ENCODE data around the gene AATK. TPM values are rescaled to one million over a fixed set of nuclear protein-coding genes. Genes with fewer than 3 reads are reported as not detected.

The AATK gene
- total and polyA plus RNA-seq, 9 of the 15 experiments (the other 6 are each of a cell fraction or from before 2014, with no cell fraction given): 0.11 to 0.55 (median 0.38) TPM; not detected in 5

DNA sequence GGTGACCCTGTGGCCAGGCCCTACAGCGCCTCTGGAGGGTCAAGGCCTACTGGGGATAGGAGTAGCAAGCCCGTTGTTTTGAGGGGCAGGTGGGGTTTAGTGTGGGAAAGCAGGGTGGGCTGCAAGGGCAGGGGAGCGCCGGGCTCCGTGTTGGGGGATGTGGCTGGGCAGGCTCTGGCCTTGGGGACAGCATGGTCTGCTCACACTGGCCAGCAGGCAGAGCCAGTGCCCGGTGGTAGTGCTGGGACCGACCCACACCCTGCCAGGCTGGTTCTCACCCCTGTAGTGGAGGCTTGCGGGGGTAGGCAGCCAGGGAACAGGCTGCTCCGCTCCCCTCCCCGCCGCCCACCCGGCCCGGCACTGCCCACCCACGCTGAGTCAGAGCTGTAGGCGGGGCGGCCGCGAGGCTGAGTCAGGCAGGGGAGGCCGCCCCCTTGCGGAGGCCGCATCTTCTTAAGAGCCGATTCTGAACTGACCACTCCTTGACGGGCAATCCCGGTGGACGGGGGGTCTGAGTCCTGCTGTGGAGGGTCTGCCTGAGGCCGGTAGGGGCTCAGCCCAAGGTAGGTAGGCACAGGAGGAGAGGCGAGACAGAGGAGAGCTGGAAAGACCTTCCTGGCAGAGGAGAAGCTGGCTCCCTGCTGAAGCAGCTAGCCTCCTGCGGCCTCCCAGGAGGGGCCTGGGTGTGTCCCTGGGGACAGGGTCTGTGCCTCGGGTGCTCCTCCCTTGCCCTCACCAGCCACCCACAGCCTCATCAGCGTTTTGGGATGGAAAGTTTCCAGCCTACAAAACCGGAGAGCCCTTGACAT lies 68.7 kb downstream of the AATK start:
- Histone ChIP-seq H3K27ac (ENCODE audit: extremely low read depth, low read depth, low read length) (peak overlapping the region; percentile 82), H3K4me3 (peak overlapping the region; percentile 28), H3K36me3 (ENCODE audit: control insufficient read depth, insufficient read depth, low read length) (peaks cover 46% of the 10 kb centered on the region; the same call in 2 of the 3 replicates), H3K9ac (ENCODE audit: insufficient read depth in 1 of 2, low read depth in 2 of 2, low read length in 2 of 2) (peak overlapping the region; percentile 69 to 94), H3K27me3 (ENCODE audit: control insufficient read depth in 2 of 2, insufficient read depth in 2 of 2, low read length in 2 of 2) (no peaks in the 10 kb centered on the region), H2AFZ (ENCODE audit: low read depth, low read length) (peak overlapping the region; percentile 90), H3K4me2 (ENCODE audit: insufficient read depth, low read length) (peak overlapping the region; percentile 84), H3K79me2 (ENCODE audit: control insufficient read depth, insufficient read depth, low read length) (no peaks in the 10 kb centered on the region), H3K9me3 (replicated peaks; ENCODE audit: control insufficient read depth, insufficient read depth, low read depth, low read length) (no peaks in the 10 kb centered on the region), H4K20me1 (replicated peaks; ENCODE audit: control insufficient read depth, insufficient read depth, low read length) (0 out of 2 replicates have a peak, but pooled peaks cover 7% of the 10 kb centered on the region), H3K4me1 (replicated peaks in 1 of 2; ENCODE audit: control insufficient read depth in 2 of 2, insufficient read depth in 2 of 2, low read length in 2 of 2) (peaks cover 53 to 100% of the 10 kb centered on the region in 2 experiments), H3K9me1 (ENCODE audit: control insufficient read depth, insufficient read depth, low read length) (peaks cover 5% of the 10 kb centered on the region)
- ATAC-seq: peak; percentile 83
- TSS peak; percentile 49 for BruUV-seq (replicated peaks)
- DNase-seq (ENCODE audit: extremely low read depth in 1 of 4, low spot score in 3 of 4): peak; percentile 88 to 93 (median 88)
- intact Hi-C loops (cut with micrococcal nuclease): loop anchor here (1.0 to 5.0 kb wide), 3 partner anchors 55 to 108 kb away; no protein-coding TSS in a partner anchor
- ChIA-PET CTCF (ENCODE audit: low intra/inter-chr PET ratio) (interaction anchor here (0.7 to 0.9 kb wide), 3 partner anchors 108 to 109 kb away, joined by 3 read pairs; no protein-coding TSS in a partner anchor), POLR2A (interaction anchor here (0.6 to 1.0 kb wide), 6 partner anchors 14 to 141 kb away, joined by 3 to 4 read pairs (median 3); partner anchors contain the start of genes BAIAP2 and TEPSIN)
- FAIRE-seq: peak; percentile 76
- in situ Hi-C loops (cut with MboI): loop anchor here (5.0 kb wide), 1 partner anchor 110 kb away; no protein-coding TSS in a partner anchor
- 7% methylated on average over 24 of the region's 31 CpGs for WGBS (ENCODE audit: insufficient coverage, low coverage, missing lambda C conversion rate)
- TF ChIP-seq, protein P1, sequence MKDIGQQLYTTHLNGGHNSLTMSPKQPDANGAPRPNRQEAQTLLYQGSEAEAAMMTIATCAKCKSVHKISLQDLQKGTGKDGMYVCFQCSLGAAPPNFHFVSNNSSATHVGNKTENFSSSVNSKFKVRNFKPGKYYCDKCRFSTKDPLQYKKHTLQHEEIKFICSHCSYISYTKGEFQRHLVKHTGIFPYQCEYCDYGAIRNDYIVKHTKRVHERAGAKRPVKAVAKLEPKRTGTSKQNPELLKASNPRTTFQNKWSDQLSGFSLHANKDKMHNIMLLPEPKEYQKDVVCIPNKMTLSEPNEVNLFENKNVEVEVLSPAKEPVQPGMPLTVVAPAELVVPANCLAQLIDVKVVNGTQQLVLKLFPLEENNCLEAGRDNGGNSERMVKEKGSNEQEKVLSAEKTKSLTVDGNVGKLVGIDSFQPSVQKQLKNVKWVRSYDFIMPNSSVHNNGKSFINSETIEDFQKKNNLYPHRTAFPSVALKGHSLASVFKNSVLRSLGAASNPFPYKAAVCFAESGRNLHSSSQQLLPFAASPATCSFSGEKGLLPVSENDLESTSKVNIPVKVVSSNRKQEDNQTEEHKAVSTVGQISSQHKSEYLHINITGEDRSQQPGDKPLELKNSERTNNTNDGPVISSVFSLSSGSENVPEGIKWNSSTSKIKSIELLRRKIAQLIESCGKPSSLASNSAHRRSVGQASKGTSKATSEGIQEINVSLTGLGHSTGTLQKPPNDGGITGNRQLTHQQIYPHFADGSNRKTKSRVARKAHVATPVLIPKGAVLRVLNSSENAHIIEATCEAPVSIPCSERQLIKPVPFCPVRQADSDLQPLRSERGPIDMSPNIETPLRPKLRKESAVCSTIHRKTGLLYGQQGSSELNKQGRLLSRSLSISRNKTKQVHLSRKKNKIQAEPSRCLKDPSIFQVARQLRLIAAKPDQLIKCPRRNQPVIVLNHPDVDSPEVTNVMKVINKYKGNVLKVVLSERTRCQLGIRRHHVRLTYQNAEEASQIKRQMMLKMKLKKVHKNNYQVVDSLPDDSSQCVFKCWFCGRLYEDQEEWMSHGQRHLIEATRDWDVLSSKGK (CRISPR knock-in tag; IDR thresholded peaks at IDR 0.05): no peak
- TF ChIP-seq TCF3 (CRISPR knock-in tag; IDR thresholded peaks at IDR 0.05) (no peak), TBL1XR1 (IDR thresholded peaks at IDR 0.05; ENCODE audit: low read length in 2 of 2) (no peak), PRPF4 (IDR thresholded peaks at IDR 0.05; ENCODE audit: insufficient read depth, low read depth, low read length, poor library complexity, severe bottlenecking) (no peak), GTF2E2 (tag; IDR thresholded peaks at IDR 0.05) (no peak), E2F3 (CRISPR knock-in tag; IDR thresholded peaks at IDR 0.05) (no peak), ZNF133 (CRISPR knock-in tag; IDR thresholded peaks at IDR 0.05) (no peak), MYBL2 (IDR thresholded peaks at IDR 0.05; ENCODE audit: low read depth) (no peak), MYBL2 (CRISPR knock-in tag; IDR thresholded peaks at IDR 0.05; ENCODE audit: borderline replicate concordance) (no peak), ZSCAN29 (IDR thresholded peaks at IDR 0.05) (no peak), KAT2B (IDR thresholded peaks at IDR 0.05; ENCODE audit: low read depth, low read length) (no peak), FOXK2 (conservative IDR thresholded peaks at IDR 0.05 in 1 of 2, IDR thresholded peaks at IDR 0.05 in 1 of 2; ENCODE audit: low read depth in 2 of 2) (no peak), RAD51 (IDR thresholded peaks at IDR 0.05; ENCODE audit: borderline replicate concordance, low read depth) (no peak), RBM25 (IDR thresholded peaks at IDR 0.05; ENCODE audit: low read depth, low read length, severe bottlenecking) (no peak), NCOA1 (IDR thresholded peaks at IDR 0.05; ENCODE audit: low read depth) (no peak), C11orf30 (IDR thresholded peaks at IDR 0.05; ENCODE audit: low read depth) (peak; percentile 76)
- TF ChIP-seq, protein P2, sequence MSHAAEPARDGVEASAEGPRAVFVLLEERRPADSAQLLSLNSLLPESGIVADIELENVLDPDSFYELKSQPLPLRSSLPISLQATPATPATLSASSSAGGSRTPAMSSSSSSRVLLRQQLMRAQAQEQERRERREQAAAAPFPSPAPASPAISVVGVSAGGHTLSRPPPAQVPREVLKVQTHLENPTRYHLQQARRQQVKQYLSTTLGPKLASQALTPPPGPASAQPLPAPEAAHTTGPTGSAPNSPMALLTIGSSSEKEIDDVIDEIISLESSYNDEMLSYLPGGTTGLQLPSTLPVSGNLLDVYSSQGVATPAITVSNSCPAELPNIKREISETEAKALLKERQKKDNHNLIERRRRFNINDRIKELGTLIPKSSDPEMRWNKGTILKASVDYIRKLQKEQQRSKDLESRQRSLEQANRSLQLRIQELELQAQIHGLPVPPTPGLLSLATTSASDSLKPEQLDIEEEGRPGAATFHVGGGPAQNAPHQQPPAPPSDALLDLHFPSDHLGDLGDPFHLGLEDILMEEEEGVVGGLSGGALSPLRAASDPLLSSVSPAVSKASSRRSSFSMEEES (CRISPR knock-in tag; IDR thresholded peaks at IDR 0.05): no peak
